GM19240 (cell line): Measurements from ENCODE around the gene TEAD3.

ENCODE experiments used
- DNase-seq: peaks from one replicate; pipeline ENCODE4 v3.0.0; 2011; ENCODE audit warnings: low spot score; ENCODE audit not compliant: insufficient read length

Gene TEAD3

GRCh38 chr6:35492258-35492973, 4.5 kb downstream of the TEAD3 start:
- no peak for DNase-seq

- no peak for DNase-seq
Observed at GRCh38 chr6:35491558-35492257, 5.2 kb downstream of the TEAD3 start.

GRCh38 chr6:35490821-35491557, 5.9 kb downstream of the TEAD3 start:
- no peak for DNase-seq

- no peak for DNase-seq
Observed at GRCh38 chr6:35489995-35490791, 6.7 kb downstream of the TEAD3 start.

GRCh38 chr6:35489066-35489465, 7.8 kb downstream of the TEAD3 start:
- DNase-seq: no peak

GRCh38 chr6:35488517-35488862, 8.4 kb downstream of the TEAD3 start:
- DNase-seq: no peak

GRCh38 chr6:35487658-35488516, 9.0 kb downstream of the TEAD3 start:
- no peak for DNase-seq

- no peak for DNase-seq
Observed at GRCh38 chr6:35486005-35486925, 10.6 kb downstream of the TEAD3 start.

- DNase-seq: no peak
Observed at GRCh38 chr6:35485402-35485877, 11.4 kb downstream of the TEAD3 start.

- DNase-seq: no peak
Observed at GRCh38 chr6:35484921-35485392, 11.9 kb downstream of the TEAD3 start.

- DNase-seq: no peak
Observed at GRCh38 chr6:35483893-35484645, 12.8 kb downstream of the TEAD3 start.

GRCh38 chr6:35483490-35483889, 13.4 kb downstream of the TEAD3 start:
- DNase-seq: no peak

GRCh38 chr6:35483062-35483461, 13.8 kb downstream of the TEAD3 start:
- no peak for DNase-seq

- DNase-seq: no peak
Observed at GRCh38 chr6:35481226-35481625, 15.7 kb downstream of the TEAD3 start.

- DNase-seq: no peak
Observed at GRCh38 chr6:35480176-35480575, 16.7 kb downstream of the TEAD3 start.

GRCh38 chr6:35478259-35478658, 18.6 kb downstream of the TEAD3 start:
- DNase-seq: no peak

GRCh38 chr6:35477551-35478179, 19.2 kb downstream of the TEAD3 start:
- no peak for DNase-seq

GRCh38 chr6:35477028-35477427, 19.9 kb downstream of the TEAD3 start:
- no peak for DNase-seq
